OCI-LY7 (cell line): ENCODE results near the gene RLBP1.

Source experiments
- CTCF ChIP-seq: fragments of 200-600 bp; sonication (generic); conservative IDR thresholded peaks from 2 replicates; pipeline ENCODE4 v1.5.1; 2014; ENCODE audit warnings: mild to moderate bottlenecking, antibody characterized with exemption, low read length, moderate library complexity, mixed read lengths
- EZH2phosphoT487 ChIP-seq: fragments of 200-600 bp; sonication (generic); IDR thresholded peaks from 2 replicates; pipeline ENCODE4 v1.6.1; 2018; ENCODE audit warnings: low read depth, borderline replicate concordance, mild to moderate bottlenecking, mixed run types, antibody characterized with exemption, low read length, moderate library complexity, mixed read lengths

- TF ChIP-seq CTCF (no peak), EZH2phosphoT487 (no peak)
Measured at GRCh38 chr15:89244574-89244903, 23.2 kb upstream of the RLBP1 start.
